Mucosa of descending colon (tissue), 3 donors: Measurements from ENCODE around the gene CCR9. TPM values are rescaled to one million over a fixed set of nuclear protein-coding genes. Genes with fewer than 3 reads are reported as not detected.

Experiments used
- ATAC-seq: fragments of 200-7000 bp; cut with Tn5 transposase; one replicate; pipeline ENCODE4 v1.9.1; 2020; ENCODE audit warnings: mild to moderate bottlenecking, moderate library complexity
- DNase-seq, 3 donors: peaks; one replicate each; pipeline ENCODE4 v3.0.0-alpha.2; 2020
- H3K36me3 ChIP-seq: fragments of 200-600 bp; one replicate; pipeline ENCODE4 v1.8.0; 2021; ENCODE audit warnings: low read depth, mild to moderate bottlenecking
- H3K4me1 ChIP-seq: fragments of 200-600 bp; one replicate; pipeline ENCODE4 v1.8.0; 2021; ENCODE audit warnings: low read depth, mild to moderate bottlenecking
- H3K4me3 ChIP-seq: fragments of 200-600 bp; one replicate; pipeline ENCODE4 v1.8.0; 2021; ENCODE audit warnings: mild to moderate bottlenecking
- H3K9me3 ChIP-seq: fragments of 200-600 bp; one replicate; pipeline ENCODE4 v1.8.0; 2021; ENCODE audit warnings: mild to moderate bottlenecking
- CTCF ChIP-seq: fragments of 200-600 bp; IDR thresholded peaks from one replicate; pipeline ENCODE4 v1.8.0; 2022; ENCODE audit warnings: antibody characterized with exemption, mild to moderate bottlenecking
- intact Hi-C, 2 donors: fragments of 100-400 bp; cut with DNase I in 1 of 2; cut with micrococcal nuclease in 1 of 2; formaldehyde crosslinking; loops; one replicate each; pipeline versions ENCODE4 v1.11.0 to v1.11.1; 2022; cut with DNase I, micrococcal nuclease
- total RNA-seq, 3 donors: library from RNA; stranded (reverse); fragmentation: NEBNext Ultra II Directional in 2 of 3; extraction: Animal tissue kit (Norgen Biotek cat#: 25700) in 2 of 3; gene quantifications; one replicate each; pipeline versions ENCODE4 v1.2.1 to v1.2.4, GENCODE V29; 2021 to 2023
- donor health status: DM: no; HTN: no; CAD: no; lungs with moderate emphysema.
- donor health status: DM: no; HTN: no; CAD: no.
- donor health status: DM: no; HTN: yes; CAD: no.

Gene CCR9
- total RNA-seq, 3 donors from 2014 or later: 0.12 to 0.22 TPM; not detected in 1

GRCh38 chr3:45860481-45860880 is 25.9 kb upstream of the CCR9 start:
- no peak for DNase-seq
- no peak for ATAC-seq
- no peak for TF ChIP-seq CTCF
- no peaks in the 10 kb centered on the region for H3K36me3 ChIP-seq
- H3K4me3 ChIP-seq: no peak overlapping the region
- intact Hi-C loops: no loop called here
- no peaks in the 10 kb centered on the region for H3K4me1 ChIP-seq
- no peaks in the 10 kb centered on the region for H3K9me3 ChIP-seq

DNA sequence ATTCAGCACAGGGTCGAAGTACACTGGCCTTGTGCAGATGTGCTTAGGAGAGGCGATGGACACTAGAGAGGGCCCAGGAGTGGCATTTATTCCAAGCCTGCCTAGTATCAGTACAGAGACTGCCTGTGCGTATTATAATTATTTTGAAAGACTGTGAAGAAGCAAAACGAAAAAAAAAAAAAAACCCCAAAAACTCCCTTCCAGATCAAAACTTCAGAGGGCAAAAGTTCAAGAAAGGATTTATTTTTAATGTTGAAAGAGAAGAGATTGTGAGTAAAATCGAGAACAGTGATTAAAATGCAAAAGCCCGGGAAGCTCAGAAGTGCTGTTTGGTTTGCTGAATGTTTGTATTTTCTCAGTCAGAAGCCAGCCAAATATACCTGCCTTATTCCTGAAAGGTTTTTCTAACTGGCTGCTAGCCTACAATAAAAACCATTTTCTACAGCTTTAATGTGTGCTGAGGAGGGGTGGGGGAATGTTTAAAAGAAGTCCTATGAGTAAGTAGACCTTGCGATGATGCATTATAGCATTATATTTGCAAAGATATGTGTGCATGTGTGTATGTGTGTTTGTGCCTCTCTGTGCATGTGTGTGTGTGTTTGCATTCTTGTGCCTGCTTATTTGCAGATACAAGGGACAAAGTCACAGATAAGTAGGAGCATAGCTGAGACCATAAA is 25.2 kb upstream of the CCR9 start:
- peak in 1 of 3 donors; percentile 12 for DNase-seq
- peak; percentile 42 for ATAC-seq
- no peaks in the 10 kb centered on the region for H3K4me1 ChIP-seq
- no peaks in the 10 kb centered on the region for H3K9me3 ChIP-seq
- H3K4me3 ChIP-seq: no peak overlapping the region
- intact Hi-C loops: no loop called here
- no peaks in the 10 kb centered on the region for H3K36me3 ChIP-seq
- no peak for TF ChIP-seq CTCF

DNA sequence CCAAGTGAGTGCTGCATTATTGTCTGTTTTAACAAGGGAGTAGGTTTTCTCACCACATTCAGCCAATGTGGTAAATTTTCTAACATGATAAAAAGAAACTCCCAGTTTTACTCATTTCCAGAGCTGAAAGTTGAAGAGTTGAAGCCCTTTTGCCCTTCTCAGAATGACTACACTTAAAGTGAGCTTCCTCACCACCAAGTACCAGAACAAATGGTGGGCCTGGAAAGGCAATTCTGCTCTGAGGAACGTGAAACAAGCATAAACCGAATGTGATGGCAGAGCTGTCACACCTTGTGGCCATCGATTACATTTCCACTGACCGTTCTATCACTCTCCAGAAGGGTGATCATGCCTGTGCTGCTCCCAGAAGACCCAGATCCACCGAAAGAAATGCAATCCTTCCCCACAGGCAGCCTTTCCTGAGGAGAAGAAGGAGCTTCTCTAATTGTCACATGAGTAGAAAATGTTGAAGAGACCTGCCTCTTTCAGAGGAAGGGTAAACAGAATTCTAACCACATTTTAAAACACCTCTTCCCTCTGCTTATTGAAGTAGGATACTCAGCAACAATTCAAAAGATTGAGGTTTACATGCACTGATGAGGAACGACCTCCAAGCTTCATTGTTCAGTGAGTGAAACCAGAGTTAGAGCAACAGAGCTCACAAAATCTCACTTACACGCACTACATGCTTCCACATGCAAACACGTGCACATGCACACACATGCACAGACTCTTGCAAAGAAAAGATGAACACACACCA is 21.4 kb upstream of the CCR9 start:
- no peaks in the 10 kb centered on the region for H3K36me3 ChIP-seq
- H3K4me3 ChIP-seq: no peak overlapping the region
- DNase-seq (no peak), ATAC-seq (no peak)
- intact Hi-C loops: no loop called here
- no peaks in the 10 kb centered on the region for H3K9me3 ChIP-seq
- no peak for TF ChIP-seq CTCF
- no peaks in the 10 kb centered on the region for H3K4me1 ChIP-seq

GRCh38 chr3:45865563-45865962 is 20.8 kb upstream of the CCR9 start:
- TF ChIP-seq CTCF: no peak
- intact Hi-C loops: no loop called here
- Histone ChIP-seq H3K4me1 (no peaks in the 10 kb centered on the region), H3K9me3 (no peaks in the 10 kb centered on the region), H3K4me3 (no peak overlapping the region), H3K36me3 (no peaks in the 10 kb centered on the region)
- no peak for DNase-seq
- ATAC-seq: no peak

GRCh38 chr3:45868213-45868612 is 18.1 kb upstream of the CCR9 start:
- Histone ChIP-seq H3K9me3 (no peaks in the 10 kb centered on the region), H3K4me3 (no peak overlapping the region), H3K4me1 (no peaks in the 10 kb centered on the region), H3K36me3 (no peaks in the 10 kb centered on the region)
- TF ChIP-seq CTCF: no peak
- intact Hi-C loops: no loop called here
- ATAC-seq (no peak), DNase-seq (no peak)
